Upper lobe of right lung (tissue), 1 donor: ENCODE data around the gene BABAM2. TPM values are rescaled to one million over a fixed set of nuclear protein-coding genes. Genes with fewer than 3 reads are reported as not detected.

Experiments
- ATAC-seq: fragments of 200-7000 bp; cut with Tn5 transposase; one replicate; pipeline ENCODE4 v1.9.1; 2020; ENCODE audit warnings: mild to moderate bottlenecking, moderate library complexity
- DNase-seq: peaks from one replicate; pipeline ENCODE4 v3.0.0-alpha.2; 2020
- H3K27ac ChIP-seq: fragments of 200-600 bp; one replicate; pipeline ENCODE4 v1.8.0; 2022
- H3K27me3 ChIP-seq: fragments of 200-600 bp; one replicate; pipeline ENCODE4 v1.8.0; 2022; ENCODE audit warnings: mild to moderate bottlenecking
- H3K36me3 ChIP-seq: fragments of 200-600 bp; one replicate; pipeline ENCODE4 v1.8.0; 2022
- H3K4me1 ChIP-seq: fragments of 200-600 bp; one replicate; pipeline ENCODE4 v1.8.0; 2022
- H3K4me3 ChIP-seq: fragments of 200-600 bp; one replicate; pipeline ENCODE4 v1.8.0; 2022; ENCODE audit warnings: mild to moderate bottlenecking
- H3K9me3 ChIP-seq: fragments of 200-600 bp; one replicate; pipeline ENCODE4 v1.8.0; 2022
- intact Hi-C: fragments of 100-400 bp; cut with DNase I; formaldehyde crosslinking; loops from one replicate; pipeline ENCODE4 v1.11.0; 2022
- total RNA-seq: library from RNA; stranded (reverse); fragmentation: NEBNext Ultra II Directional; extraction: Animal tissue kit (Norgen Biotek cat#: 25700); gene quantifications from one replicate; pipeline ENCODE4 v1.2.1, GENCODE V29; 2021
- TF ChIP-seq, protein P1 (sequence below): fragments of 200-600 bp; IDR thresholded peaks from one replicate; pipeline ENCODE4 v1.8.0; 2022; ENCODE audit warnings: antibody characterized with exemption
- donor health status: DM: no; HTN: yes; CAD: no; lungs with severe emphysema.

BABAM2 gene
- total RNA-seq, 1 donor from 2014 or later, result 36.2 TPM

DNA sequence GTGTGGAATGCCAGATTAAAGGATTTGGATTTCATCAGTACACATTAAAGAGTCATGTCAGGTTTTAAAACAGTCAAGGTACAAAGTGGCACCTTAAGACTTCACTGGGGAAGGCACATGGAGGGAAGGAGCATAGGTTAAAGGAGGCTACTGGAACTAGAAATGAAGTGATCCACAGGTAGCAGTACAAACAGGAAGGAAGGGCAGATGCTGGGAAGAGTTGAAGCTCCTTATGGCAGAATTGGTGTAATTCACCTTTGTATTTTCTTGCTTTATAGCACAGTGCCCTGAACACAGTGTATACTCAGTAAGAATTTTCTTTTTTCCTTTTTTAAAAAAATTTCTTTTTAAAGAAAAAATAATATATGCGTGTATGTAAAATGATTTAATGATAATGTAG, 177.1 kb downstream of the BABAM2 start:
- Histone ChIP-seq H3K4me3 (no peak overlapping the region), H3K27me3 (no peaks in the 10 kb centered on the region), H3K4me1 (peaks cover 5% of the 10 kb centered on the region), H3K36me3 (no peaks in the 10 kb centered on the region), H3K27ac (no peak overlapping the region), H3K9me3 (no peaks in the 10 kb centered on the region)
- TF ChIP-seq, protein P1, sequence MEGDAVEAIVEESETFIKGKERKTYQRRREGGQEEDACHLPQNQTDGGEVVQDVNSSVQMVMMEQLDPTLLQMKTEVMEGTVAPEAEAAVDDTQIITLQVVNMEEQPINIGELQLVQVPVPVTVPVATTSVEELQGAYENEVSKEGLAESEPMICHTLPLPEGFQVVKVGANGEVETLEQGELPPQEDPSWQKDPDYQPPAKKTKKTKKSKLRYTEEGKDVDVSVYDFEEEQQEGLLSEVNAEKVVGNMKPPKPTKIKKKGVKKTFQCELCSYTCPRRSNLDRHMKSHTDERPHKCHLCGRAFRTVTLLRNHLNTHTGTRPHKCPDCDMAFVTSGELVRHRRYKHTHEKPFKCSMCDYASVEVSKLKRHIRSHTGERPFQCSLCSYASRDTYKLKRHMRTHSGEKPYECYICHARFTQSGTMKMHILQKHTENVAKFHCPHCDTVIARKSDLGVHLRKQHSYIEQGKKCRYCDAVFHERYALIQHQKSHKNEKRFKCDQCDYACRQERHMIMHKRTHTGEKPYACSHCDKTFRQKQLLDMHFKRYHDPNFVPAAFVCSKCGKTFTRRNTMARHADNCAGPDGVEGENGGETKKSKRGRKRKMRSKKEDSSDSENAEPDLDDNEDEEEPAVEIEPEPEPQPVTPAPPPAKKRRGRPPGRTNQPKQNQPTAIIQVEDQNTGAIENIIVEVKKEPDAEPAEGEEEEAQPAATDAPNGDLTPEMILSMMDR, result no peak
- intact Hi-C loops, result no loop called here
- DNase-seq (no peak), ATAC-seq (no peak)

DNA sequence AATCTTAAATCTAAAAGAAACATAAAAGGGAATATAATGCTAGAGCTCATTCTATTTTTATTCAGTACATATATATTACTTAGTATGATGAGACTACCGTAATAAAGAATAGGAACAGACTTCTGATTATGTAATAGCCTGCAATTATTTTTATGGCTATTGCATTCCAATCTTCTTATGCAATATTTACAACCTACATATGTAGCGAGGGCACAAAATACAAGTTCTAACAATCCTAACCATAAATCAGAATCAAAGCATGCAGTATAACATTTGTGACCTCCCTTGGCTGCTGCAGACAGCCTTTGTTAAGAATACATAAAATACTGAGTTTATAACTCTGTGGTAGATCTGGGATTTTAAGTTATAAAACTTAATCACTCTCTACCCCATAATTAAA, 177.6 kb downstream of the BABAM2 start:
- no peaks in the 10 kb centered on the region for H3K9me3 ChIP-seq
- DNase-seq (no peak), ATAC-seq (no peak)
- no peak overlapping the region for H3K4me3 ChIP-seq
- H3K27ac ChIP-seq, result no peak overlapping the region
- H3K4me1 ChIP-seq, result peaks cover 5% of the 10 kb centered on the region
- no peaks in the 10 kb centered on the region for H3K27me3 ChIP-seq
- H3K36me3 ChIP-seq, result no peaks in the 10 kb centered on the region
- intact Hi-C loops, result no loop called here
- TF ChIP-seq, protein P1, result no peak

DNA sequence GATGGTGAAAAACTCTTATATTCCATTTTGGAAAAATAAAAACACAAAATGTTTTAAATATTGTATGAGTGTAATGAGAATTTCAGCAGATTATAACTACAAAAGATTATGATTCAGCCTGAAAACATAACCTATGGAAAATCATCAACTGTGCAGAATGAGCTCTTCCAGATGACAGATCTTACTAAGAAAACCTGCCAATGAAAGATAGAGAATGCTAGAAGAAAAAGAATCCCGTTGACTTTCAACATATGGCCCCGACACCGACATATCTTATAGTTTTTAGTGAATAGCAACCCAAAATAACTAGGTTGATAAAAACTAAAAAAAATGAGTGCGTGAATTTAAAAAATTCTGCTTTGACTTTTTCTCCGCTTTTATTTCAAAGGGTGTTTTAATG, 178.0 kb downstream of the BABAM2 start:
- intact Hi-C loops, result no loop called here
- Histone ChIP-seq H3K27me3 (no peaks in the 10 kb centered on the region), H3K36me3 (no peaks in the 10 kb centered on the region), H3K4me1 (peaks cover 5% of the 10 kb centered on the region), H3K27ac (no peak overlapping the region), H3K9me3 (no peaks in the 10 kb centered on the region), H3K4me3 (no peak overlapping the region)
- ATAC-seq (no peak), DNase-seq (no peak)
- TF ChIP-seq, protein P1, result no peak

DNA sequence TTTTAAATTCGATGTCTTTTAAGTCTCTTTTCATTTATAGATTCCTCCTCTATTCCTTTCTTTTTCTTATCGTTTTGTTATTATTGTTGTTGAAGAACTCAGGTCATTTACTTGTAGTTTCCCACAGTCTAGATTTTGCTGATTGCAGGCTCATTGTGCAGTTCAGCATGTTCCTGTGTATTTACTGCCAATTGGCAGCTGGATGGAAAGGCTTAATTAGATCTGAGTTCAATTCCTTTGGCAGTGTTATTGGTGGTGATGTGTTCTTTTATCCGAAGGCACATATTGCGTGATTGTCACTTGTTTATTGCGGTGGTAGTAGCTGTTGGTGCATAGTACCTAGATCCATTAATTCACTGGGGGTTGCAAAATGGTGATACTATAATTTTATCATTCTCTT, 180.7 kb downstream of the BABAM2 start:
- Histone ChIP-seq H3K4me1 (peaks cover 5% of the 10 kb centered on the region), H3K4me3 (no peak overlapping the region), H3K36me3 (no peaks in the 10 kb centered on the region), H3K27me3 (no peaks in the 10 kb centered on the region), H3K27ac (no peak overlapping the region), H3K9me3 (no peaks in the 10 kb centered on the region)
- TF ChIP-seq, protein P1, result no peak
- ATAC-seq, result no peak
- no peak for DNase-seq
- intact Hi-C loops, result no loop called here

DNA sequence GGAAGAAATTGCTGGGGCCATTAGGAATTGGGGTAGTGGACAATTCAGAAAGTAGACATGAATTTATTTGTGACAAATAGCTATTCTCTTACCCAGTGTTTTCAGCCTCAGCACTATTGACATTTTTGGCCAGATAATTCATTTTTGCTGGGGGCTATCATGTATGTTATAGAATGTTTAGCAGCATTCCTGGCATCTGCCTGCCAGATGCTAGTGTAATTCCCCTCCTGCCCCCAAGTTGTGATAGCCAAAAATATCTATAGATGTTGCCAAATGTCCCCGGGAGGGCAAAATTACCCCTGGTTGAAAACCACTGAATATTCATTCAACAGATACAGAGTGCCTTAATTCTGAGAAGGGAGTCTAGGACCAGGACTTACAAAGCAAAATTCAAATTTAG, 183.6 kb downstream of the BABAM2 start:
- Histone ChIP-seq H3K4me3 (no peak overlapping the region), H3K27me3 (no peaks in the 10 kb centered on the region), H3K9me3 (no peaks in the 10 kb centered on the region), H3K36me3 (no peaks in the 10 kb centered on the region), H3K27ac (no peak overlapping the region), H3K4me1 (peaks cover 5% of the 10 kb centered on the region)
- no peak for DNase-seq
- intact Hi-C loops, result no loop called here
- TF ChIP-seq, protein P1, result no peak
- ATAC-seq, result no peak

DNA sequence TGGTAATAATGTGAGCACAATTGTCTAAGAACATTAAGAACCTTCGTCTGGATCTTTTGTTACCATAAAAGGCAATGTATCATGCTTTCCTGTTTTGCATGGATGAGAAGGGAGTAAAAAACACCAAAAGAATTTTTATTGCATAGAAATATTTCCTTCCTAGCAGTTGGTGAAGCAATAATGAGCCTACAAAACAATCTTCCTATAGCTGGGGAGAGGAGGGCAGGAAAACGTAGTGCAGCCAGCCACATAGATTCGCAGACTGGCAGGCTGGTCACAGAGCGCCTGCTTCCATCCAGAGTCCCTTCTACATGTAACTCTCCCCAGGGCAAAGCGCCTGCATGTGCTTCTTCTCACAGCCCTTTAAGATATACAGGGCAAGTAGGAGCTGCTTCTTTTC, 190.4 kb downstream of the BABAM2 start:
- intact Hi-C loops, result no loop called here
- Histone ChIP-seq H3K27me3 (no peaks in the 10 kb centered on the region), H3K4me3 (no peak overlapping the region), H3K36me3 (no peaks in the 10 kb centered on the region), H3K9me3 (no peaks in the 10 kb centered on the region), H3K4me1 (peaks cover 12% of the 10 kb centered on the region), H3K27ac (no peak overlapping the region)
- no peak for DNase-seq
- ATAC-seq, result no peak
- TF ChIP-seq, protein P1, result no peak
